Liver (tissue), 9 donors: ENCODE measurements around the gene ZKSCAN1. TPM values are rescaled to one million over a fixed set of nuclear protein-coding genes. Genes with fewer than 3 reads are reported as not detected.

Source experiments
- DNase-seq: peaks from one replicate; pipeline ENCODE4 v3.0.0-alpha.2; 2017; ENCODE audit warnings: low spot score
- H3K27ac ChIP-seq, 2 donors: one replicate each; pipeline ENCODE4 v1.7.0; 2013; ENCODE audit warnings: inconsistent platforms in 2 of 2, low read length in 2 of 2, control low read depth in 1 of 2, low read depth in 1 of 2, mild to moderate bottlenecking in 1 of 2
- H3K27me3 ChIP-seq, 4 donors: one replicate each; pipeline versions ENCODE4 v1.6.1 to v1.7.0; 2013; ENCODE audit warnings: low read length in 3 of 4, inconsistent platforms in 1 of 4, mild to moderate bottlenecking in 1 of 4, moderate library complexity in 1 of 4; ENCODE audit not compliant: control insufficient read depth in 4 of 4, insufficient read depth in 4 of 4
- H3K36me3 ChIP-seq, 4 donors: one replicate each; pipeline versions ENCODE4 v1.6.1 to v1.7.0; 2013; ENCODE audit warnings: low read length in 3 of 4, mild to moderate bottlenecking in 3 of 4, low read depth in 1 of 4, moderate library complexity in 1 of 4; ENCODE audit not compliant: control insufficient read depth in 4 of 4, insufficient read depth in 3 of 4
- H3K4me1 ChIP-seq, 4 donors: one replicate each; pipeline versions ENCODE4 v1.6.1 to v1.7.0; 2013; ENCODE audit warnings: low read length in 3 of 4, mild to moderate bottlenecking in 3 of 4, moderate library complexity in 1 of 4; ENCODE audit not compliant: control insufficient read depth in 4 of 4, insufficient read depth in 4 of 4
- H3K4me3 ChIP-seq, 3 donors: one replicate each; pipeline versions ENCODE4 v1.6.1 to v1.7.0; 2013; ENCODE audit warnings: low read length in 3 of 3, control low read depth in 1 of 3, low read depth in 1 of 3, mild to moderate bottlenecking in 1 of 3
- H3K9ac ChIP-seq, 2 donors: one replicate each; pipeline ENCODE4 v1.7.0; 2013; ENCODE audit warnings: low read length in 2 of 2, mild to moderate bottlenecking in 2 of 2, moderate library complexity in 2 of 2, control low read depth in 1 of 2, low read depth in 1 of 2
- H3K9me3 ChIP-seq, 4 donors: one replicate each; pipeline versions ENCODE4 v1.6.1 to v1.7.0; 2013; ENCODE audit warnings: low read length in 3 of 4; ENCODE audit not compliant: control insufficient read depth in 4 of 4
- EGR1 ChIP-seq, 2 donors: IDR thresholded peaks; 2 replicates each; pipeline ENCODE4 v1.6.1; 2016 to 2018; ENCODE audit warnings: antibody characterized with exemption in 2 of 2, low read depth in 2 of 2
- FOXA1 ChIP-seq: IDR thresholded peaks from 2 replicates; pipeline ENCODE4 v1.6.1; 2016; ENCODE audit warnings: antibody characterized with exemption
- FOXA2 ChIP-seq: IDR thresholded peaks from 2 replicates; pipeline ENCODE4 v1.6.1; 2016; ENCODE audit warnings: antibody characterized with exemption
- GABPA ChIP-seq, 2 donors: IDR thresholded peaks in 1 of 2; conservative IDR thresholded peaks in 1 of 2; 2 replicates each; pipeline ENCODE4 v1.6.1; 2016; ENCODE audit warnings: antibody characterized with exemption in 2 of 2, mild to moderate bottlenecking in 1 of 2, moderate library complexity in 1 of 2
- HNF4A ChIP-seq, 2 donors: conservative IDR thresholded peaks; 2 replicates each; pipeline ENCODE4 v1.6.1; 2016; ENCODE audit warnings: antibody characterized with exemption in 2 of 2, mild to moderate bottlenecking in 2 of 2
- HNF4G ChIP-seq: IDR thresholded peaks from 2 replicates; pipeline ENCODE4 v1.6.1; 2016; ENCODE audit warnings: antibody characterized with exemption
- JUND ChIP-seq, 2 donors: IDR thresholded peaks; 2 replicates each; pipeline ENCODE4 v1.6.1; 2016; ENCODE audit warnings: antibody characterized with exemption in 2 of 2
- NR2F2 ChIP-seq: IDR thresholded peaks from 2 replicates; pipeline ENCODE4 v1.6.1; 2016; ENCODE audit warnings: antibody characterized with exemption
- RAD21 ChIP-seq, 2 donors: IDR thresholded peaks; 2 replicates each; pipeline ENCODE4 v1.6.1; 2016; ENCODE audit warnings: antibody characterized with exemption in 2 of 2, mild to moderate bottlenecking in 2 of 2
- RXRA ChIP-seq, 2 donors: IDR thresholded peaks; 2 replicates each; pipeline ENCODE4 v1.6.1; 2017 to 2018; ENCODE audit warnings: antibody characterized with exemption in 2 of 2, mild to moderate bottlenecking in 1 of 2
- SP1 ChIP-seq: IDR thresholded peaks from 2 replicates; pipeline ENCODE4 v1.6.1; 2018; ENCODE audit warnings: antibody characterized with exemption, mild to moderate bottlenecking
- TAF1 ChIP-seq: conservative IDR thresholded peaks from 2 replicates; pipeline ENCODE4 v1.6.1; 2016; ENCODE audit warnings: antibody characterized with exemption, mild to moderate bottlenecking
- YY1 ChIP-seq: IDR thresholded peaks from 2 replicates; pipeline ENCODE4 v1.6.1; 2016; ENCODE audit warnings: antibody characterized with exemption, mild to moderate bottlenecking
- WGBS: extraction: QIAGEN DNeasy Blood & Tissue Kit; methylation state at CpG from one replicate; pipeline ENCODE4 v1.1.7; 2013; 5-methylcytosine and 5-hydroxymethylcytosine counted together
- polyA plus RNA-seq, 2 donors: library from polyadenylated mRNA; stranded (reverse) in 1 of 2; unstranded in 1 of 2; fragments of 200-250 nt in 1 of 2; fragments of >200 nt in 1 of 2; fragmentation: Nextera tagmentation in 1 of 2; extraction: Ambion mirVana in 1 of 2; gene quantifications; one replicate each; pipeline versions ENCODE4 v1.2.1 to v1.2.3, GENCODE V29; 2013 to 2015
- total RNA-seq, 2 donors: library from RNA; depleted of rRNA; stranded (reverse); fragments of >200 nt; gene quantifications; one replicate each; pipeline ENCODE4 v1.2.3, GENCODE V29; 2014
- TF ChIP-seq, protein P1 (sequence below): fragments of 150-350 bp; IDR thresholded peaks from 2 replicates; pipeline ENCODE4 v1.5.1; 2017; ENCODE audit warnings: improper control_type of control experiment, low read depth, low read length; ENCODE audit not compliant: missing input control
- TF ChIP-seq, protein P2 (sequence below): IDR thresholded peaks from 2 replicates; pipeline ENCODE4 v1.6.1; 2016; ENCODE audit warnings: antibody characterized with exemption, mild to moderate bottlenecking
- TF ChIP-seq, protein P3 (sequence below): IDR thresholded peaks from 2 replicates; pipeline ENCODE4 v1.6.1; 2016; ENCODE audit warnings: antibody characterized with exemption
- TF ChIP-seq, protein P4 (sequence below): IDR thresholded peaks from 2 replicates; pipeline ENCODE4 v1.6.1; 2016; ENCODE audit warnings: antibody characterized with exemption
- TF ChIP-seq, protein P5 (sequence below): IDR thresholded peaks from 2 replicates; pipeline ENCODE4 v1.6.1; 2016; ENCODE audit warnings: antibody characterized with exemption
- donor health status: healthy.
- donor health status: healthy.
- donor health status: healthy.
- donor health status: healthy.
- donor health status: healthy.

Gene ZKSCAN1
- total and polyA plus RNA-seq, 4 donors, result 11.8 to 117 (median 30.1) TPM

DNA sequence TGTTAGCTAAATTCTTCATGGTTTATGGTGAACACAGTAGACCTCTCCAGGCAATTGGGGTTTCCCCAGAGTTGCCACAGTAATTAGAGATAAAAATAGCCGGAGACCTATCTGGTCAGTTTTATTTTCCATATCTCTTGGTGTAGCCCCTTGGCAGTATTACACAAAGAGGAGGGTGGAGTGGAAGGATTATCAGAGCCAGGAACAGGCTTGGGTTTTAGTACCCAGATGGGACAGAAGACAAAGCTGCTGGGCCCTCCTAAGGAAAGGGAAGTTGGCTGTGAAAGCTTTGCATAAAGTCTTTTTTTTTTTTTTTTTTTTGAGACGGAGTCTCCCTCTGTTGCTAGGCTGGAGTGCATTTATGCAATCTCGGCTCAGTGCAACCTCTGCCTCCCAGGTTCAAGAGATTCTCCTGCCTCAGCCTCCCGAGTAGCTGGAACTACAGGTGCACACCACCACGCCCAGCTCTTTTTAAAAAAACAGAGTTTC, 43.9 kb downstream of the ZKSCAN1 start:
- H3K9me3 ChIP-seq, result no peaks in the 10 kb centered on the region
- H3K36me3 ChIP-seq, result peaks cover 3 to 42% (median 32%) of the 10 kb centered on the region in 4 donors
- H3K9ac ChIP-seq, result no peak overlapping the region
- no peak overlapping the region for H3K27ac ChIP-seq
- TF ChIP-seq, protein P1, sequence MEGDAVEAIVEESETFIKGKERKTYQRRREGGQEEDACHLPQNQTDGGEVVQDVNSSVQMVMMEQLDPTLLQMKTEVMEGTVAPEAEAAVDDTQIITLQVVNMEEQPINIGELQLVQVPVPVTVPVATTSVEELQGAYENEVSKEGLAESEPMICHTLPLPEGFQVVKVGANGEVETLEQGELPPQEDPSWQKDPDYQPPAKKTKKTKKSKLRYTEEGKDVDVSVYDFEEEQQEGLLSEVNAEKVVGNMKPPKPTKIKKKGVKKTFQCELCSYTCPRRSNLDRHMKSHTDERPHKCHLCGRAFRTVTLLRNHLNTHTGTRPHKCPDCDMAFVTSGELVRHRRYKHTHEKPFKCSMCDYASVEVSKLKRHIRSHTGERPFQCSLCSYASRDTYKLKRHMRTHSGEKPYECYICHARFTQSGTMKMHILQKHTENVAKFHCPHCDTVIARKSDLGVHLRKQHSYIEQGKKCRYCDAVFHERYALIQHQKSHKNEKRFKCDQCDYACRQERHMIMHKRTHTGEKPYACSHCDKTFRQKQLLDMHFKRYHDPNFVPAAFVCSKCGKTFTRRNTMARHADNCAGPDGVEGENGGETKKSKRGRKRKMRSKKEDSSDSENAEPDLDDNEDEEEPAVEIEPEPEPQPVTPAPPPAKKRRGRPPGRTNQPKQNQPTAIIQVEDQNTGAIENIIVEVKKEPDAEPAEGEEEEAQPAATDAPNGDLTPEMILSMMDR, result no peak
- no peak for TF ChIP-seq JUND (IDR thresholded peaks at IDR 0.05)
- TF ChIP-seq FOXA1, result no peak
- no peak for TF ChIP-seq HNF4A (conservative IDR thresholded peaks at IDR 0.05)
- no peak for TF ChIP-seq TAF1
- TF ChIP-seq FOXA2, result no peak
- TF ChIP-seq, protein P2, sequence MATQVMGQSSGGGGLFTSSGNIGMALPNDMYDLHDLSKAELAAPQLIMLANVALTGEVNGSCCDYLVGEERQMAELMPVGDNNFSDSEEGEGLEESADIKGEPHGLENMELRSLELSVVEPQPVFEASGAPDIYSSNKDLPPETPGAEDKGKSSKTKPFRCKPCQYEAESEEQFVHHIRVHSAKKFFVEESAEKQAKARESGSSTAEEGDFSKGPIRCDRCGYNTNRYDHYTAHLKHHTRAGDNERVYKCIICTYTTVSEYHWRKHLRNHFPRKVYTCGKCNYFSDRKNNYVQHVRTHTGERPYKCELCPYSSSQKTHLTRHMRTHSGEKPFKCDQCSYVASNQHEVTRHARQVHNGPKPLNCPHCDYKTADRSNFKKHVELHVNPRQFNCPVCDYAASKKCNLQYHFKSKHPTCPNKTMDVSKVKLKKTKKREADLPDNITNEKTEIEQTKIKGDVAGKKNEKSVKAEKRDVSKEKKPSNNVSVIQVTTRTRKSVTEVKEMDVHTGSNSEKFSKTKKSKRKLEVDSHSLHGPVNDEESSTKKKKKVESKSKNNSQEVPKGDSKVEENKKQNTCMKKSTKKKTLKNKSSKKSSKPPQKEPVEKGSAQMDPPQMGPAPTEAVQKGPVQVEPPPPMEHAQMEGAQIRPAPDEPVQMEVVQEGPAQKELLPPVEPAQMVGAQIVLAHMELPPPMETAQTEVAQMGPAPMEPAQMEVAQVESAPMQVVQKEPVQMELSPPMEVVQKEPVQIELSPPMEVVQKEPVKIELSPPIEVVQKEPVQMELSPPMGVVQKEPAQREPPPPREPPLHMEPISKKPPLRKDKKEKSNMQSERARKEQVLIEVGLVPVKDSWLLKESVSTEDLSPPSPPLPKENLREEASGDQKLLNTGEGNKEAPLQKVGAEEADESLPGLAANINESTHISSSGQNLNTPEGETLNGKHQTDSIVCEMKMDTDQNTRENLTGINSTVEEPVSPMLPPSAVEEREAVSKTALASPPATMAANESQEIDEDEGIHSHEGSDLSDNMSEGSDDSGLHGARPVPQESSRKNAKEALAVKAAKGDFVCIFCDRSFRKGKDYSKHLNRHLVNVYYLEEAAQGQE, result no peak
- TF ChIP-seq HNF4G, result no peak
- TF ChIP-seq NR2F2, result no peak
- TF ChIP-seq, protein P3, sequence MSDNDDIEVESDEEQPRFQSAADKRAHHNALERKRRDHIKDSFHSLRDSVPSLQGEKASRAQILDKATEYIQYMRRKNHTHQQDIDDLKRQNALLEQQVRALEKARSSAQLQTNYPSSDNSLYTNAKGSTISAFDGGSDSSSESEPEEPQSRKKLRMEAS, result no peak
- no peak for TF ChIP-seq EGR1 (IDR thresholded peaks at IDR 0.05; ENCODE audit: low read depth in 2 of 2)
- no peak for TF ChIP-seq RAD21 (IDR thresholded peaks at IDR 0.05)
- TF ChIP-seq, protein P4, sequence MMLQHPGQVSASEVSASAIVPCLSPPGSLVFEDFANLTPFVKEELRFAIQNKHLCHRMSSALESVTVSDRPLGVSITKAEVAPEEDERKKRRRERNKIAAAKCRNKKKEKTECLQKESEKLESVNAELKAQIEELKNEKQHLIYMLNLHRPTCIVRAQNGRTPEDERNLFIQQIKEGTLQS, result no peak
- TF ChIP-seq RXRA (IDR thresholded peaks at IDR 0.05), result no peak
- TF ChIP-seq SP1, result no peak
- no peak for TF ChIP-seq YY1
- TF ChIP-seq GABPA (IDR thresholded peaks at IDR 0.05 in 1 of 2, conservative IDR thresholded peaks at IDR 0.05 in 1 of 2), result no peak
- TF ChIP-seq, protein P5, sequence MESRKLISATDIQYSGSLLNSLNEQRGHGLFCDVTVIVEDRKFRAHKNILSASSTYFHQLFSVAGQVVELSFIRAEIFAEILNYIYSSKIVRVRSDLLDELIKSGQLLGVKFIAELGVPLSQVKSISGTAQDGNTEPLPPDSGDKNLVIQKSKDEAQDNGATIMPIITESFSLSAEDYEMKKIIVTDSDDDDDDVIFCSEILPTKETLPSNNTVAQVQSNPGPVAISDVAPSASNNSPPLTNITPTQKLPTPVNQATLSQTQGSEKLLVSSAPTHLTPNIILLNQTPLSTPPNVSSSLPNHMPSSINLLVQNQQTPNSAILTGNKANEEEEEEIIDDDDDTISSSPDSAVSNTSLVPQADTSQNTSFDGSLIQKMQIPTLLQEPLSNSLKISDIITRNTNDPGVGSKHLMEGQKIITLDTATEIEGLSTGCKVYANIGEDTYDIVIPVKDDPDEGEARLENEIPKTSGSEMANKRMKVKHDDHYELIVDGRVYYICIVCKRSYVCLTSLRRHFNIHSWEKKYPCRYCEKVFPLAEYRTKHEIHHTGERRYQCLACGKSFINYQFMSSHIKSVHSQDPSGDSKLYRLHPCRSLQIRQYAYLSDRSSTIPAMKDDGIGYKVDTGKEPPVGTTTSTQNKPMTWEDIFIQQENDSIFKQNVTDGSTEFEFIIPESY, result no peak
- DNase-seq, result no peak
- 79% methylated on average over 5 of the region's 5 CpGs for WGBS
- peaks cover 0 to 3% (median 0%) of the 10 kb centered on the region in 4 donors for H3K4me1 ChIP-seq
- H3K4me3 ChIP-seq, result no peak overlapping the region
- H3K27me3 ChIP-seq, result no peaks in the 10 kb centered on the region
